IMR-90 (cell line): ENCODE results near the gene PZP. TPM values are rescaled to one million over a fixed set of nuclear protein-coding genes. Genes with fewer than 3 reads are reported as not detected.
A peak's percentile ranks its signal among the peaks of the same experiment; 100 is the strongest.

Experiments
- ATAC-seq: fragments of 200-7000 bp; cut with Tn5 transposase; 2 replicates; pipeline ENCODE4 v1.9.1; 2020; ENCODE audit warnings: low read depth, mild to moderate bottlenecking, moderate library complexity
- BruUV-seq: library from RNA; stranded (reverse); fragments of 400-500 nt; replicated peaks from 2 replicates; lab custom pipeline; 2021; lab: Mats Ljungman, UMichigan
- CTCF ChIA-PET: fragments of 300-600 bp; formaldehyde crosslinking; extraction: SDS; loops from one replicate; lab custom pipeline; 2021; ENCODE audit warnings: antibody characterized with exemption; lab: Yijun Ruan, JAX
- POLR2A ChIA-PET: fragments of 300-600 bp; sonication (Branson Sonifier 250); formaldehyde crosslinking; loops from one replicate; lab custom pipeline; 2022; ENCODE audit warnings: antibody characterized with exemption; ENCODE audit not compliant: unreplicated experiment; lab: Charles Lee
- DNase-seq: peaks from one replicate; pipeline ENCODE4 v3.0.0; 2013
- H2AFZ ChIP-seq: replicated peaks from 2 replicates; pipeline ENCODE3; 2013; ENCODE audit warnings: low read length, mild to moderate bottlenecking; ENCODE audit not compliant: poor library complexity
- H2AK5ac ChIP-seq: 2 replicates; pipeline ENCODE4 v1.6.1; 2013; ENCODE audit warnings: low read depth, low read length, inconsistent platforms
- H2AK9ac ChIP-seq: replicated peaks from 2 replicates; pipeline ENCODE3; 2013; ENCODE audit warnings: mild to moderate bottlenecking, low read depth, low read length, moderate library complexity; ENCODE audit not compliant: poor library complexity
- H2BK120ac ChIP-seq: 2 replicates; pipeline ENCODE4 v1.6.1; 2013; ENCODE audit warnings: low read depth, low read length, inconsistent platforms
- H2BK15ac ChIP-seq: 3 replicates; pipeline ENCODE4 v1.6.1; 2013; ENCODE audit warnings: low read depth, low read length, inconsistent platforms
- H2BK20ac ChIP-seq: 2 replicates; pipeline ENCODE4 v1.6.1; 2013; ENCODE audit warnings: low read depth, mild to moderate bottlenecking, inconsistent platforms, low read length, moderate library complexity
- H2BK5ac ChIP-seq: 2 replicates; pipeline ENCODE4 v1.6.1; 2013; ENCODE audit warnings: mild to moderate bottlenecking, low read depth, low read length, inconsistent platforms; ENCODE audit not compliant: poor library complexity, severe bottlenecking
- H3K14ac ChIP-seq: replicated peaks from 2 replicates; pipeline ENCODE4 v1.6.1; 2013; ENCODE audit warnings: low read depth, low read length, inconsistent platforms
- H3K18ac ChIP-seq: 2 replicates; pipeline ENCODE4 v1.6.1; 2013; ENCODE audit warnings: low read depth, low read length, control low read depth
- H3K23ac ChIP-seq: 2 replicates; pipeline ENCODE4 v1.6.1; 2013; ENCODE audit warnings: low read depth, low read length, inconsistent platforms
- H3K27ac ChIP-seq: 2 replicates; pipeline ENCODE4 v1.5.1; 2013; ENCODE audit warnings: mild to moderate bottlenecking, control low read depth, low read length; ENCODE audit not compliant: insufficient read depth
- H3K27me3 ChIP-seq: 2 replicates; pipeline ENCODE4 v1.6.1; 2013; ENCODE audit warnings: low read length; ENCODE audit not compliant: control insufficient read depth, insufficient read depth
- H3K36me3 ChIP-seq: 2 replicates; pipeline ENCODE4 v1.6.1; 2013; ENCODE audit warnings: low read length, mixed read lengths; ENCODE audit not compliant: control insufficient read depth, insufficient read depth
- H3K4ac ChIP-seq: 2 replicates; pipeline ENCODE4 v1.6.1; 2013; ENCODE audit warnings: low read depth, low read length, inconsistent platforms
- H3K4me1 ChIP-seq: 2 replicates; pipeline ENCODE4 v1.6.1; 2013; ENCODE audit warnings: low read length, mixed read lengths; ENCODE audit not compliant: control insufficient read depth, insufficient read depth
- H3K4me2 ChIP-seq: 2 replicates; pipeline ENCODE4 v1.6.1; 2013; ENCODE audit warnings: low read depth, mild to moderate bottlenecking, control low read depth, low read length, moderate library complexity
- H3K4me3 ChIP-seq: 2 replicates; pipeline ENCODE4 v1.5.1; 2013; ENCODE audit warnings: low read depth, mild to moderate bottlenecking, control low read depth, low read length, moderate library complexity; ENCODE audit not compliant: insufficient read depth
- H3K56ac ChIP-seq: 2 replicates; pipeline ENCODE4 v1.6.1; 2013; ENCODE audit warnings: low read length, inconsistent platforms; ENCODE audit not compliant: insufficient read depth; ENCODE audit errors: extremely low read depth
- H3K79me1 ChIP-seq, 2 experiments: 2 replicates each; pipeline ENCODE4 v1.6.1; 2013; ENCODE audit warnings: low read length in 2 of 2, inconsistent platforms in 1 of 2, low read depth in 1 of 2
- H3K9ac ChIP-seq: 2 replicates; pipeline ENCODE4 v1.6.1; 2013; ENCODE audit warnings: low read depth, low read length, control low read depth
- H3K9me1 ChIP-seq: 2 replicates; pipeline ENCODE4 v1.6.1; 2013; ENCODE audit warnings: low read length, inconsistent platforms; ENCODE audit not compliant: insufficient read depth
- H3K9me3 ChIP-seq: 2 replicates; pipeline ENCODE4 v1.6.1; 2013; ENCODE audit warnings: low read length; ENCODE audit not compliant: control insufficient read depth, insufficient read depth
- H4K20me1 ChIP-seq: 2 replicates; pipeline ENCODE4 v1.6.1; 2013; ENCODE audit warnings: low read length, inconsistent platforms; ENCODE audit not compliant: insufficient read depth
- H4K5ac ChIP-seq: 2 replicates; pipeline ENCODE4 v1.6.1; 2013; ENCODE audit warnings: mild to moderate bottlenecking, low read depth, low read length, control low read depth
- H4K8ac ChIP-seq, 2 experiments: 2 replicates each; pipeline ENCODE4 v1.6.1; 2013; ENCODE audit warnings: low read depth in 2 of 2, low read length in 2 of 2, control low read depth in 1 of 2, inconsistent platforms in 1 of 2
- H4K91ac ChIP-seq: 2 replicates; pipeline ENCODE4 v1.6.1; 2013; ENCODE audit warnings: low read depth, low read length, inconsistent platforms; ENCODE audit not compliant: insufficient read depth
- CEBPB ChIP-seq: IDR thresholded peaks from 2 replicates; pipeline ENCODE4 v1.6.1; 2012; ENCODE audit warnings: low read depth, low read length, improper control_type of control experiment
- CHD1 ChIP-seq: IDR thresholded peaks from 2 replicates; pipeline ENCODE4 v1.6.1; 2012; ENCODE audit warnings: low read depth, low read length, improper control_type of control experiment
- FOS ChIP-seq: fragments of 150-350 bp; IDR thresholded peaks from 2 replicates; pipeline ENCODE4 v1.6.1; 2016; ENCODE audit warnings: low read depth, low read length
- MAFK ChIP-seq: IDR thresholded peaks from 2 replicates; pipeline ENCODE4 v1.6.1; 2012; ENCODE audit warnings: low read depth, low read length, improper control_type of control experiment
- MXI1 ChIP-seq: IDR thresholded peaks from 2 replicates; pipeline ENCODE4 v1.6.1; 2012; ENCODE audit warnings: low read depth, mild to moderate bottlenecking, low read length, moderate library complexity, borderline replicate concordance
- NFE2L2 ChIP-seq: fragments of 150-350 bp; IDR thresholded peaks from 2 replicates; pipeline ENCODE4 v1.6.1; 2016; ENCODE audit warnings: low read depth, mild to moderate bottlenecking, low read length
- POLR2A ChIP-seq: IDR thresholded peaks from 2 replicates; pipeline ENCODE4 v1.6.1; 2012; ENCODE audit warnings: mild to moderate bottlenecking, low read depth, low read length
- RAD21 ChIP-seq: IDR thresholded peaks from 2 replicates; pipeline ENCODE4 v1.6.1; 2012; ENCODE audit warnings: low read length, improper control_type of control experiment
- RCOR1 ChIP-seq: IDR thresholded peaks from 2 replicates; pipeline ENCODE4 v1.6.1; 2012; ENCODE audit warnings: mild to moderate bottlenecking, low read length, improper control_type of control experiment; ENCODE audit not compliant: insufficient replicate concordance
- RFX5 ChIP-seq: IDR thresholded peaks from 2 replicates; pipeline ENCODE4 v1.8.0; 2012; ENCODE audit warnings: low read depth, mild to moderate bottlenecking, low read length, moderate library complexity
- SMC3 ChIP-seq: fragments of 150-350 bp; IDR thresholded peaks from 2 replicates; pipeline ENCODE4 v1.6.1; 2016; ENCODE audit warnings: low read depth, mild to moderate bottlenecking, antibody characterized with exemption, low read length, moderate library complexity
- dilution Hi-C: fragments of 300-500 bp; cut with HindIII; formaldehyde crosslinking; loops from one replicate; pipeline ENCODE4 v1.14.3; 2018; ENCODE audit warnings: low sequenced_read_pairs; ENCODE audit not compliant: unreplicated experiment
- in situ Hi-C: fragments of 300-500 bp; cut with MboI; formaldehyde crosslinking; loops from 3 replicates; pipeline ENCODE4 v1.14.3; 2019; ENCODE audit warnings: low sequenced_read_pairs, inconsistent platforms, mixed read lengths
- intact Hi-C: fragments of 100-400 bp; cut with micrococcal nuclease; formaldehyde crosslinking; loops from 2 replicates; pipeline ENCODE4 v1.10.0; 2022
- polyA plus RNA-seq, 3 experiments: library from polyadenylated mRNA; depleted of rRNA; stranded (reverse); fragments of >200 nt; gene quantifications; 2 replicates each; pipeline ENCODE4 v1.2.3, GENCODE V29; 2012; ENCODE audit warnings: low replicate concordance in 1 of 3
- total RNA-seq: library from RNA; depleted of rRNA; stranded (reverse); fragments of >200 nt; gene quantifications from 2 replicates; pipeline ENCODE4 v1.2.3, GENCODE V29; 2012
- TF ChIP-seq, protein P1 (sequence below): conservative IDR thresholded peaks from 2 replicates; pipeline ENCODE4 v1.5.1; 2012; ENCODE audit warnings: mild to moderate bottlenecking, low read depth, low read length, improper control_type of control experiment
- TF ChIP-seq, protein P2 (sequence below): fragments of 150-350 bp; IDR thresholded peaks from 2 replicates; pipeline ENCODE4 v1.6.1; 2016; ENCODE audit warnings: low read depth, mild to moderate bottlenecking, low read length, moderate library complexity, borderline replicate concordance

PZP gene
- total and polyA plus RNA-seq, 2 of the 4 experiments (the other 2 are of a cell fraction): not detected

DNA sequence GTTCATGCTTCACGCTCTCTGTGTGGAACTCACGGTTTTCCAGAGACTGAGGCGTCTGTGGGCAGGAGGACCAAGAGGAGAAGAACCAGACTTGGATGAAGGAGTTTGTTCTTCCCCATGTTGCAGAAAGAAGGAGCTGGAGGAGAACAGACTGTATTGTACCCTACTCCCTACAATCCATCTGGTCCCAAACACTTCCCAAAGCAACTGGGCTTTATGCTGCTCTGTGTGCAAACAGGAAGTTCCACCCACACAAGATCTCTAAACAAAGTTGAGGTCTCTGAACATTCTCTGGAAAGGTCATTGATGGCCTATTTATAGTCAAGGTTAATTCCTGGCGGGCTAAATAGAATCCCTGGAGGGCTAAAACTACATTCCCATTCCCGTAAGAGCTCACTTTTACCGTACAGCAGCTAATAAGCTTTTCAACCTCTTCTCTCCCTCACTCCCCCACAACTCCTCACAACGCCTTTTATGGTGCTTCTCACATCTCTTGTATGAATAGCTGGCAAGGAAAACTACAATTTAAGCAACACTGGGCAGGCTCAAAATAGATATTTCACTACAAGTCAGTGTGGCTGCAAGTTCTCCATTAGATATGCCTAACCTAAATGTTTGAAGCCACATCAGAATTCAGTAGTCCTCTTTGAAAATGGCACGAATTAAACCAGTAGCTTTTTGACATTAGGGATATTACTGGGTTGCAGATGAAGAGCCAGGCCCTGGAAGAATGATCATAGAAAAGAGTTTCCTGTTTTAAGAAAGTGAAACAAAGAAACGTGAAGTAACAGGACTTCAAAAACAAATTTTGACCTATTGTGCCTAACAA, 92.2 kb downstream of the PZP start, which contains the start of gene A2M (continued):
- TF ChIP-seq FOS (no peak), RAD21 (no peak), CHD1 (no peak)

DNA sequence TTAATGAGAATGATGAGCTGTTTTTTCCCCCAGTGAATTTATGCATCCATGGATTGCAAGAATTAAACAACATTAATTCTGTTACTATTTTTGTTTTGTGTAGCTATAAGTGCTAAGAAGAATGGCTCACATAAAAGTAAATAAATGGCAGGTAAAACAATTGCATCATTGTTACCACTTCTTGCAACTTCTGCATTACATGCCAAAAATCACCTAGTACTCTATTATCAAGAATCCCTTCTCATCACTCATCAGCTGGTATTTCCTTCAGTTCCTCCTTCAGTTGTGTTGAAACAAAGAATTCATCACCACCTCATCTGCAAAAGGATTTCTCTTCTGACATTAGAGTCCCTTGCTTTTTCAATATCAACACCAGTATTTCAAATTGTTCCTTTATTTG, 93.2 kb downstream of the PZP start:
- Histone ChIP-seq H3K4me1 (peaks cover 2% of the 10 kb centered on the region; the same call in 1 of the 2 replicates), H4K20me1 (no peaks in the 10 kb centered on the region), H3K4ac (no peak overlapping the region), H3K36me3 (peaks cover 2% of the 10 kb centered on the region; the same call in 1 of the 2 replicates), H4K91ac (no peak overlapping the region), H2BK20ac (no peak overlapping the region), H2AFZ (no peak overlapping the region), H3K14ac (no peak overlapping the region), H3K9me1 (no peaks in the 10 kb centered on the region; the same call in 1 of the 2 replicates), H3K4me2 (peak overlapping the region; percentile 10), H3K9me3 (no peaks in the 10 kb centered on the region), H4K8ac (no peak overlapping the region), H2BK5ac (no peak overlapping the region), H3K27me3 (no peaks in the 10 kb centered on the region), H3K27ac (no peak overlapping the region), H3K79me1 (no peaks in the 10 kb centered on the region), H2BK15ac (no peak overlapping the region), H3K23ac (no peak overlapping the region), H3K18ac (no peak overlapping the region; the same call in 1 of the 2 replicates), H3K4me3 (peak overlapping the region; percentile 25; the same call in 1 of the 2 replicates), H2AK9ac (no peak overlapping the region), H3K56ac (no peak overlapping the region), H3K9ac (no peak overlapping the region), H2AK5ac (no peak overlapping the region), H2BK120ac (no peak overlapping the region), H4K5ac (no peak overlapping the region)
- POLR2A ChIA-PET: no interaction called here
- in situ Hi-C loops: no loop called here
- no peak for DNase-seq
- no TSS peak for BruUV-seq
- intact Hi-C loops: no loop called here
- CTCF ChIA-PET: no interaction called here
- dilution Hi-C loops: no loop called here
- ATAC-seq: no peak
- TF ChIP-seq MXI1 (no peak), RCOR1 (no peak), SMC3 (no peak), RAD21 (no peak), CHD1 (no peak), RFX5 (no peak), FOS (no peak), POLR2A (no peak), CEBPB (no peak), NFE2L2 (no peak), MAFK (no peak)
- TF ChIP-seq, protein P1, sequence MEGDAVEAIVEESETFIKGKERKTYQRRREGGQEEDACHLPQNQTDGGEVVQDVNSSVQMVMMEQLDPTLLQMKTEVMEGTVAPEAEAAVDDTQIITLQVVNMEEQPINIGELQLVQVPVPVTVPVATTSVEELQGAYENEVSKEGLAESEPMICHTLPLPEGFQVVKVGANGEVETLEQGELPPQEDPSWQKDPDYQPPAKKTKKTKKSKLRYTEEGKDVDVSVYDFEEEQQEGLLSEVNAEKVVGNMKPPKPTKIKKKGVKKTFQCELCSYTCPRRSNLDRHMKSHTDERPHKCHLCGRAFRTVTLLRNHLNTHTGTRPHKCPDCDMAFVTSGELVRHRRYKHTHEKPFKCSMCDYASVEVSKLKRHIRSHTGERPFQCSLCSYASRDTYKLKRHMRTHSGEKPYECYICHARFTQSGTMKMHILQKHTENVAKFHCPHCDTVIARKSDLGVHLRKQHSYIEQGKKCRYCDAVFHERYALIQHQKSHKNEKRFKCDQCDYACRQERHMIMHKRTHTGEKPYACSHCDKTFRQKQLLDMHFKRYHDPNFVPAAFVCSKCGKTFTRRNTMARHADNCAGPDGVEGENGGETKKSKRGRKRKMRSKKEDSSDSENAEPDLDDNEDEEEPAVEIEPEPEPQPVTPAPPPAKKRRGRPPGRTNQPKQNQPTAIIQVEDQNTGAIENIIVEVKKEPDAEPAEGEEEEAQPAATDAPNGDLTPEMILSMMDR: no peak
- TF ChIP-seq, protein P2, sequence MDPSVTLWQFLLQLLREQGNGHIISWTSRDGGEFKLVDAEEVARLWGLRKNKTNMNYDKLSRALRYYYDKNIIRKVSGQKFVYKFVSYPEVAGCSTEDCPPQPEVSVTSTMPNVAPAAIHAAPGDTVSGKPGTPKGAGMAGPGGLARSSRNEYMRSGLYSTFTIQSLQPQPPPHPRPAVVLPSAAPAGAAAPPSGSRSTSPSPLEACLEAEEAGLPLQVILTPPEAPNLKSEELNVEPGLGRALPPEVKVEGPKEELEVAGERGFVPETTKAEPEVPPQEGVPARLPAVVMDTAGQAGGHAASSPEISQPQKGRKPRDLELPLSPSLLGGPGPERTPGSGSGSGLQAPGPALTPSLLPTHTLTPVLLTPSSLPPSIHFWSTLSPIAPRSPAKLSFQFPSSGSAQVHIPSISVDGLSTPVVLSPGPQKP: no peak
